NCI-H1436 (cell line): Measurements from ENCODE around the gene KIAA1191.

Experiments
- DNase-seq: peaks from one replicate; lab custom pipeline; 2025; lab: John Stamatoyannopoulos, UW

Gene KIAA1191

DNA sequence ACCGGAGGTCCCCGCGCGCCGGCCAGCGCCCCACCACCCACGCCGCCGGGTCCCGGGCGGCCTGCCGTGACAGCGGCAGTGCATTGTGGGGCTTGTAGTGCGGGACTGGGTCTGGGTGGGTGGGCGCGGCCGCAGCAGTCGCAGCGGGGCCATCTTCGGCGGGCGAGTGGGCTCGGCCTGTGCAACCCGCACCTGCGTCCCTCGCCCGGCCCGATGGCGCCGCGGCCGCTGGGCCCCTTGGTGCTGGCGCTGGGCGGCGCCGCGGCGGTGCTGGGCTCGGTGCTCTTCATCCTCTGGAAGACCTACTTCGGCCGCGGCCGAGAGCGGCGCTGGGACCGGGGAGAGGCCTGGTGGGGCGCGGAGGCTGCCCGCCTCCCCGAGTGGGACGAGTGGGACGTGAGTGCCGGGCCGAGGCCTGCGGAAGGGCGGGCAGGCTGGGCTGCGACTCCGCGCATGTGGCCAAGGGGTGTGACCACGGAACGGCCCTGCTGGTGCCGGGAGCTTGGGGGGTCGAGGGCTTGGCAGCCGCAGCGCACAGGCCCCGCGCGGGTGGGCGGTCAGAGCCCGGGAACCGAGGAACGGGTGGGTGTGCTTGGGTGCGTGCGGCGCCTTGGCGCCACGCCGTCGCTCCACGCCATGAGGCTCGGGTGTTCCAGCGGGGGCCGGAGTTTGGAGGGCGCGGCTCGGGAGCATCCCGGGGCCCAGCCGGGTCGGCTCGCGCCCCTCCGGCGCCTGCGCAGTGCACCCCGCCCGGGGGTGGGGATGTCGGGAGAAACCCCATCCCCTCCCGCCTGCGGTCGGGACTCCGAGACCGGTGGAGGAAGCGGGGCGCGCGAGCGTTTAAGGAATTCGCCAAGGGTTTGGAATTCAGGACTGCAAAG lies 4.0 kb upstream of the KIAA1191 start, which contains the start of gene ARL10:
Gene ARL10, plus strand, starts transcription at position 137 of the 881 bp plus-strand sequence. Its CDS starts 77 bp downstream, at position 214.
- no peak for DNase-seq

DNA sequence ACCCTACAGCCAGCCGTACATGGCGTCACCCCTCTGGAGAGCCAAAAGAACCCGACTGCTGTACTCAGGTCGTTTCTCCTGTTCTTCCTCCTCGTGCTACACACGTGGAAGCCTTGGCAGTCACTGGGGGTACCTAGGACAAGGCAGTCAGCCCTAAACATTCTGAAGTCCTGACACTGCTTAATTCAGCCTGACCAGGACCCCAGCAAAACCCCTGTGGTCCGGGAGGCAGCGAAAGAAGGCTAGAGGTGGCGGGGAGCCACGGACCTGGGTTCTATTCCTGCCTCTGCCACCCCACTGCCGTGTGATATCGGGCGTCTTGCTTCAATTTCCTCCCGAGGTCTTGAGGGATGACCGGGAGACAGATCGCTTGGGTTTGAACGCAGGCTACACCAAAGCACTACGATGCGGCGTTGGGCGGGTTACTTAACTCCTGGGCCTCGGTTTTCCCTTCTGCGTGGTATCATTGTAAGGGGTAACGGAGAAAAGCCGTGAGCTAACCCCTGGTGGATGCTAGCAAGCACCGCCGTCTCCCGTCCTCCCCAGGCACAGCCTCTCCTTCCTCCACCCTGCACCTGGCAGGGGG lies 3.3 kb upstream of the KIAA1191 start:
- DNase-seq: no peak

DNA sequence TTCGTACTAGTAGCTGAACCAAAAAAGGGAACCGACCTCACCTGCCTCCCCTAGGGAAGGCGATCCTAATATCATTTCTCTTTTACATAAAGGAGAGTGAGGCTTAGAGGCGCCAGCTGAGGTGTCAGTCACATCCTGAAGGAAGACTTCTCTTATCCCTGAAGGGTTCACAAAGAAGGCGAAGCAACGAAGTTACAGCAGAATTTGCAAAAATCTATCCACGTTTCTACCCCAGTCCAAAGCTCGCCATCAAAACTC lies 598 bp upstream of the KIAA1191 start:
- no peak for DNase-seq

DNA sequence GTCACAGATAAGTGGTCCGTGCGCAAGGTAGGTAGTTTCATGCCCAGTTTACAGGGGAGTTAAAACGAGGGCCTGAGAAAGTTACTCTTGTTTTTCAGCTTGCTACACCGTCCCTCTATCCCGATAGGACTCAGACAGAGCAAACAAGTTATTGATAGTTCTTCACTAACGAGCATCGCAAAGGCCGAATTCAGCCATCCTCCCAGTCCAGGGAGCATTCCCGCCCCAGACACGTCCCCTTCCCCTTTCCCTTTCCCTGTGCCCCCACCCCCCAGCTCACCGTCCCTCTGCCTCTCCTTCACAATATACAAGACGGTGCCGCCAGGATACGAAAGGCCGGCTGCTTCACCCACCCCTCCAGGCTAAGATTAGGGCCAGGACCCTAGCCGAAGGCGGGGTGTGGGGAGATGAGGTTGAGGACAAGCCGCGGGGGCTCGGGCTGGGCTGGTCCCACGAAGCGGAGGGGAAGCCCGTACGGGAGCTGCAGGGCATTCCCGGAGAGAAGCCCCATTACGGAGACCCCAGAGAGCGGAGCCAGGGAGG lies 599 bp downstream of the KIAA1191 start:
- no peak for DNase-seq

DNA sequence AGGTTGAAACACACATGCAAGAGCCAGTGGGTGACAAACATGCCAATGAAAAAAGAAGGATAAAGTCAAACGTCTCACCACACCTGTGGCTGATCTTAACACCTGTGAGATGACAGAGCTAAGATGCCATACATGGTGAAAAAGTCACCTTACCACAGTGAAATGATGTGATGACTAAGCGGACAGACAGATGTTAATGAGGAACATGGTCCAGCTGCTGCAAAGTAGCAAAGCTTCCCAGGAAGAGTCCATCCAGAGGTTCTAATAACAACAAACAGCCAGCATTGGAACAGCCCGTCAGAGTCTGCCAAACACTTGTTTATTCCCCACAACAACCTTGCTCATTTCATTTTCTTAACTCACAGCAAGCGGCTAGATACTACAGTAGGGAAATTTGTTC lies 1.9 kb downstream of the KIAA1191 start:
- DNase-seq: no peak

DNA sequence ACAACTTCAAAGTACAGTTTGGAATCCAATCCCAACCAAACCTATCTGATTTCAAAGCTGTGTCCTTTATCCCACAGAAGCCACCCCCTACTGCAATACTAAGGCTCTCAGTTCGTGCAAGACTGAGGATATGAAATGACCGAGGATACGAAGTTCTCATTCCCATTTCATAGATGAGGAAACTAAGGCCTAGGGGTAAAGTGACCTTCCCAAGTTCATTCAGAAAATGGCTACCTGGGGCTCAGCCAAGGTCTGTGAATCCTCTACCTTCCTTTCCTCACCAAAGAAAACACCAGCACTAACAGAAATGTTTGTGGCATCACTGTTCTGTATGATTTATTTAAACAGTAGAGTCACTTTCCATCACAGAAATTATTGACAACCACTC lies 5.4 kb downstream of the KIAA1191 start:
- DNase-seq: no peak

DNA sequence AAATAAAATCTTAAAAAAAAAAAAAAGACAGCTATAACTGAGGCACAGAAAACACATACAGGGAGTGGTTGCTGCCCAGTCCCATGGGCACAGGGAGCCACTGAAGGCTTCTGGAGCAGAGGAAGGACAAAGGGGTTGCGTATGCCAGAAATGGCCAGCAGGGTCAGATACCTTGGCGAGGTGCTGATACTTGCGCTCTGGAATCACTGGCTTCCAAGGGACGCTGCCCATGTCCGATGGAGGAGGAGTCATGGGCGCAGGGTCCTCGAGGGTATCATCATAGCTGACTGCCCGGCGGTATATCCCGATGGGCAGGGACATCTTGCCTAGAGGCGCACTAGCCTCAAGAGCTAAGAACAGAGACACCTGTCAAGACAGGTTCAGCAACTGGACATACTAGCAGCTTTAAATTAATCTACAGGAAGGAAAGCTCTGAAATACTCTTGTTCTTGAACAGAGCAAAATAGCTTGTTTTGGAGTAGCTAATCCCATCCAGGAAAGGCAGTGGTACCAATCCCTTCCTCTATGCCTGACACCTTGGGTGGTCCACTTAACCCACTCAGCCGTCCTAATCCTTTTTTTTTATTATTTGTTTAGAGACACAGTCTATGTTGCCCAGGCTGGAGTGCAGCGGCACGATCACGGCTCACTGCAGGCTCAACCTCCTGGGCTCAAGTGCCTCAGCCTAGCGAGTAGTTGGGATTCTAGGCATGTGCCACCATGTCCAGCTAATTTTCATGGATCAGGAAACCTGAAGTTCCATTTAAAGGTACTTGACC lies 6.0 kb downstream of the KIAA1191 start:
- DNase-seq: no peak

DNA sequence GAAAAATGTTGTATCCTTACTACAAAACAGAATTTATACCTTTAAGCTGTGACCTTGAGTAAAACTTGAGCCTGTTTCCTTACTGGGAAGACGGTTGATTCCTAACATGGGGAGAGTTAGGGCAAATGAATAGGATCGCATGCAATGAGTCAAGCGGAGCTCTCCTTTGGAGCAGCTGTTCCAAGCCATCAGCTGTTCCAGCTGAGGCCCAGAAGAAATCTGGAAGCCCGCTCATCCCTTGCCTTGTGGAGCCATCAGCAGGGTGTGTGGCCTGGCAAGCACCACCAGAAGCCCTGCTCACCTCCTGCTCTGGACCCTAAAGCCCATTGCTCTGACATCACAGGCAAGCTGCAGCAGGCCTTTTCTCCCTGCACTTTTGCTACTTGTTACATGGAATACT lies 8.0 kb downstream of the KIAA1191 start:
- no peak for DNase-seq

DNA sequence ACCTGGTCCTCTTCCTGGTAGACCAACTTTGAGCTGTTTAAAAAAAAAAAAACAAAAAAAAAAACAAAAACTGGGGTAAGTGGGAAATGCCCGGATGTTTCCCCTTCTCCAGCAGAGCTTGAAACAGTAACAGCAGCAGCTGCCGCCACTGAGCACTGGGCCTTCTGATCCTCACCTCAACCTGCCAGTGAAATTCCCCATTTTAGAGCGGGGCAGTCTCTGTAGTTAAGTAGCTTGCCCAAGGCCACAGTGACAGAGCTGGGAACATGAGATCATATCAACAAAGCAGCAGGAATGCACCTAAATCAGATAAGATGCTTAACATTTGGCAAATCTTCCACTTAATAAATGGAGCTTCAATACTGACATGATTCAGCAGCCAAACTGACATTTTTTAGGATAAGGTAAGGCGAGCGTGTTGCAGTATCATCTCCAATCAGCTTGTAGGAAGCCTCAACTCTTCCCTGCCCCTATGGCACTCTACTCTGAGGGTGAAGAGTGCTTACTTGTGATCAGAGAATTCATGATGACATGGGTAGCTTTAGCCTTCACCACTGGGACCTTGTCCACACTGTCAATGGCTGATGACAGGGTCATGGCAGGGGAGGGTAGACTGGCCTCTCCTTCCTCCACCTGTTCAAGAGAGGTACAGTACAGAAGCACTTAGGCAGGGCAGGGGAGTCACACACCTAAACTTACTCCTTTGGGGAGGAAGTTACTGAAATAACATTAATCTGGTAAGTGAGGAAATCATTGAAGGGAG lies 9.3 kb downstream of the KIAA1191 start:
- DNase-seq: no peak

DNA sequence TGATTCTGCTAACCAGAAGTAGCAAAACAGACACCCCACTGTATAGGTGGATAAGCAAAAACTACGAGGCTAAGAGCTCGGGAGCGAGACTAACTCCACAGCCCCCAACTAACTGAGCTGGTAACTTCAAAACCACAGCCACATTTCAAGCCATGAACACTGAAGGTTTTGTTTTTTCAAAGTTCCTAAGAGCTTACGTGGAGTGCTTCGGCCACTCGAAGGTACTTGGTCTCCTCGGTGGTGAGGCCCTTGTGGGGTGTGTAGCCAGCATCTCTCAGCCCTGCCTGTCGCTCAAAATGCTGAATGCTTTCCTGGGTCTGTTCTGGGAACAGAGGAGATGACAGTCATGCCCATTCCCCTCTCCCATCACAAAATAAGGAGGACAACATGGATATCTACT lies 11.1 kb downstream of the KIAA1191 start:
- no peak for DNase-seq

DNA sequence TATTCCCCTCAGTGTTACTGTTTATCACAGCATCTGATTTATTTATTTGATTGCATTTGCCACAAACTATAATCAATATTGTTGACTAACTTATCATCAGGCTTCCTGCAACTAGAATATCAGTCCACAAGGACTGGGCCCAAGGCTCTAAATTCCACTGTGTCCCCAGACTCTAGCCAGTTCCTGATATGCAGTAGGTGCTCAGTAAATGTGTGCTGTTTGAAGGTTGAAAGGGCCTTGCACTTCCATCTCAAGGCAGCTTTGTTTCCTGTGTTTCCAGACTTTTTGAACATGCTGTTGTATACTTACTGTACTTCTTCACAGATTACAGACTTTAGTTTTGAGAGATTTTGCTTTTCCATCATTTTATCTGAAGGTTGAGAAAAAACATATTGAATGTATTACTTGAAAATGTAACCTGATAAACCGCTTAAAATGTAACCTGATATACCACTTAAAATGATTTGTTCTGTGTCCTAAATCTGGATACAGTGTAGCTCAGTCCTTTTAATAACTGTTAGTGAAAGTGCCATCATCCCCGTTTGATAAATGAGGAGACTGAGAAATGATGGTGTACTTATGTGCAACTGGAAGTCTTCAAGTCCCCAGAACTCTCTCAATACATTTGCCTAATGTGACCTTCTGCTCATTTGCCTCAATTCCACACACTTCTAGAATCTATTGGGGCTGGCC lies 18.7 kb downstream of the KIAA1191 start:
- no peak for DNase-seq

DNA sequence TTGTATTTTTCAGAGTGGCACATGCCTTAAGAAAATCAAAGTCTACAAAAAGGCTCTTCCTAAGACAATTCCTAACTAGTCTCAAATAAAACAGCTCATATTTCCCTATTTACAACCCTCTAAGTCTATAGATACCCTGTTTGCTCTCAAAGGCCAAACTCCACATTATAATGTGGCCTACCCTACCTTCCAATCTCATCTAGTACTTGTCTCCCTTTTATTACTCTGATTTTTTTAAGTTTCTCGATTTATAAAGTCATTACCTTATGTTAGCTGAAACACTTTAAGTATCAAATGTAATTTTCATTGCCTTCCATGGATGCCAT lies 19.4 kb downstream of the KIAA1191 start:
- no peak for DNase-seq

DNA sequence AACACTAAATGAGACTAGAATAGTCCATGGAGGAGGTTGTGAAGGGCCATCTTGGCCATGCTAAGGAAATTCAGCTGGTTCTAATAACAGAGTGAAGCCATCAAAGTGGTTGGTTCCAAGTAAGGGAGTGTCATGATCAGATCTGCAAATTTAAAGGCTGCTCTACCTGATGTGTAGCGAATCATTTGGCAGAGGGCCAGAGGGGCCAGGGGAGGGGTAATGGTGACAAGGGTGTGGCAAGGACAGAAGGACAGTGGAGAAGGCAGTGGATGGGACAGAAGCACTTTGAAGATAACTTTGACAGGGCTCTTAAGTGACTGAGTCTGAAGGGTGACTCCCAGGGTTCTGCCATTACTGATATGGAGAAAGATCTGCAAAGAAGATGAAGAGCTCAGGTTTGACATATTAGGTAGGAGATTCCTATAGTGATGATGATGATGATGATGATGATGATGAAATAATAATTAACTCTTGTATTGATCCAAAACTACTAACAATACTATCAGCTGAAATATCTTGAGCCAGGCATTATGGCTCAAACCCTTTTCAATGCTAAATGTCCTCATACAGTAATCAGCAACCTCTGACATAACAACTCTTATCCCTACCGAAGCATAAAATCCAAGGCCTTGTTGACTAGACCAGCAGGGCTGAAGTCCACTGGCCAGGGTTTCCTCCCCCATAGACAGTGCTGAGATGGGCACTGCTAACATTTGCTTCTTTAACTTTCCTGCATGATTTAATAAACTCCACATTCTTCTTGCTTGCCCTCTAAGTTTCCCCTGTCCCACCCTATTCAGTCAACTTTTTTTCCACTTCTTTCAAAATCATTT lies 20.0 kb downstream of the KIAA1191 start:
- DNase-seq: no peak

DNA sequence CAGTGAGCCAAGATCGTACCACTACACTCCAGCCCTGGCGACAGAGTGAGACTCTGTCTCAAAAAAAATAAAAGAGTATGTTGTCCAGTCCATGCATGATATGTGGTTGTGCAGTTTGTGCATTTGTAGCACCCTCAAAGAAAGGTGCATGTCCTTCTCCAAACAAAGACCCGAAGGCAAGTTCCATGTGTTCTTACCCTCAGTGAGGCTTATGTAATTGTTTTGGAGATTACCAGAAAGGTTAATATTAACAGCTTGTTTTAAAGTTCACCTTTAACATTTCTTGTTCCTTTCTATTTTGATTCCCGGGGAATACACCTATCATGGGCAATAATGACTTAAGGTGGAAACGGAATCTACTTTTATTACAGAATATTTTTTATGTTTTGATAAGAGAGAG lies 22.3 kb downstream of the KIAA1191 start:
- DNase-seq: no peak

DNA sequence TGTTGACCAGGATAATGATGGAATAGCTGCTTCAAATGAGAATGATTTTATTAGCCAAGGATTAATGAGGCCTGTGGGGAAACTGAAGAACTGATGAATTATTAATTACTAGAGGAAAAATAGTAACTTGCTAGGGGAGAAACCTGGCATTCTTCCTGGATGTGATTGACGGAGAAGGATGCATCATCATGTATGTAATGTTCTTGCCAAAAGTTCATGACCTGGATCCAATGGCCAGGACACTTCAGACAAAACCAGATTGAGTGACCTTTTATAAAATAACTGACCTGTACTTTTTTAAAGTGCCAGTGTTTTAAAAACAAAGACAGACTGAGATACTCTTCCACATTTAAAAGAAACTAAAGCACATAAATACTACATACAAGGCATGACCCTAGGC lies 23.7 kb downstream of the KIAA1191 start:
- no peak for DNase-seq

DNA sequence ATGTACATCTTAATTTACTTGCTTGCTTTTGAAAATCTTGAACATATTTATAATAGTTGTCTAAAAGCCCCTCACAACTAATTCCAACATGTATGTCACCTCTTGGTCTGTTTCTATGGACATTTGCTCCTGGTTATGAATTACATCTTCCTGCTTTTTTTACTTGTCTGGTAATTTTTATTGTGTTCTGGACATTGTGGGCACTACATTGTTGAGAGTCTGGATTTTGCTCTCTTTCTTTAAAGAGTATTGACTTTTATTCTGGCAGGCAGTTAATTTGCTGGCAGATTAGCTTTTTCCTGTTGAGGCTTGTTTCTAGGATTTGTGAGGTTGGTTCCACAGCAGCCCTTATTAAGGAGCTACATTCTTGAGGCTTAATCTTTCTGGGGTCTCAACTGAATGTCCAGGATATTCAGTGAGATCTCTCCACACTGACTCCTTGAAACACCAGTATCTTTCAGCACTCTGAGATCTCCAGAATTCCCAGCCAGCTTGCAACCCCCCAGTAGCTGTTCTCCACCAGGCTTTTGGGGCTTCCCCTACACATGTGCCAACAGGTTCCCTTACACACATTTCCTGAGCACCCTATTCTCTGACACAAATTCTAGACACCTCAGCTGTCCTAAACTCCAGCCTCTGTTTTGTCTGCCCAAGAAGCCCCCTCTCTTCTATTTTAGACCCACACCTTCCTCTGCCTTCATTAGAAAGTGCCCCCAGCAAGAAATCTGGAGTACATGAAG lies 27.4 kb downstream of the KIAA1191 start:
- DNase-seq: no peak

DNA sequence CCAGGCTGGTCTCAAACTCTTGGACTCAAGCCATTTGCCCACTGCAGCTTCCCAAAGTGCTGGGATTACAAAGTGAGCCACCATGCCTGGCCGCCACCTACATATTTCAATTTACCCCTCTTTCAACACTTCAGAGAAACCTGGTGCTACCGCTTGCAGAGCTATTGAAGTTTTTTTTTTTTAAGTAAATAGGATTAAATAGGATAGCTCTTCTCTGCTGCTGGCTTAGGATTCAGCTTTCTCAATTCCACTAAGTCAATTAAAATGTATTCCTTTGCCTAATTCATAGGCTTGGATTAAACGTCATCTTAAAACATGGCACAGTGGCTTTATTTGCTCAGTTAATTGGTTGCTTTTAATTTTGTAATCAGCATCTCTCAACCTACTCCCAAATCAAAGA lies 41.0 kb downstream of the KIAA1191 start:
- no peak for DNase-seq

DNA sequence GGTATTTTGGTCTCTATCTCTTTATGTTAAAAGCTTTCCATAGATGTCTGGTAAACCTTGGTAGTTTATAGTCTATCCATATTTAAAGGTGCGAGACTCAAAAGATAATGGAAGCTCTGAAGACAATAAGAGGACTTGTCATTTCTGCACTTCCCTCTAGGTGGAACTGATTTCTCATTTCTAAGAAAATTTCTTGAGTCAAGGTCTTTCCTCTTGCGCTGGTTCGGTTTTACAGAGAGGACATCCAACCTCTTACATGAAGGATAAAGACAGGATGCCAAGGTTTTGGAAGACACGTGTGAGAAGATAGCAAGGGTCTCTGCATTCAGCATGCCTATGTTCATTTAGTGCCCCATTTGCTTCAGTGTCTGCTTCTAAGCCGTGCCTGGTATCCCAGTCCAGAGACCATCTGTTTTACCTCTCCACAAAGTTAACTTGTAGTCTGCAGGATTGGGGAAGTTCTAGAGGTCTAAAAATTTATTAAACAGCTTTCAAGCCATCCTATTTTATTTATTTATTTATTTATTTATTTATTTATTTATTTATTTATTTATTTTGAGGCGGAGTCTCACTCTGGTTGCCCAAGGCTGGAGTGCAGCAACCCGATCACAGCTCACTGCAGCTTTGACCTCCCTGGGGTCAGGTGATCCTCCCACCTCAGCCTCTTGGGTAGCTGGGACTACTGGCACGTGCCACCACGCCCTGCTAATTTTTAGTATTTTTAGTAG lies 41.6 kb downstream of the KIAA1191 start:
- DNase-seq: no peak
